Astrocyte of the cerebellum (primary cell): ENCODE data around the gene RPUSD3.

Experiments
- DNase-seq: peaks from one replicate; pipeline ENCODE4 v3.0.0-alpha.2; 2011; ENCODE audit warnings: low read depth
- H3K4me3 ChIP-seq: 2 replicates; pipeline ENCODE4 v1.5.1; 2011; ENCODE audit warnings: mild to moderate bottlenecking, low read depth, low read length, moderate library complexity
- CTCF ChIP-seq: IDR thresholded peaks from 2 replicates; pipeline ENCODE4 v1.5.1; 2012; ENCODE audit warnings: low read length, low read depth, moderate library complexity, mild to moderate bottlenecking; ENCODE audit errors: missing control alignments
- in situ Hi-C: cut with HindIII; loops from 2 replicates; pipeline ENCODE4 v1.10.0; 2017; ENCODE audit warnings: low sequenced_read_pairs

Gene RPUSD3

GRCh38 chr3:9843715-9844438, at the start of gene RPUSD3:
Gene RPUSD3, minus strand, starts transcription at chr3:9844008. Its CDS starts 18 bp downstream, at chr3:9843990.
- DNase-seq, result peak; percentile 90
- H3K4me3 ChIP-seq, result peak within 1 kb of the TSS; percentile 91
- TF ChIP-seq CTCF, result no peak
- in situ Hi-C loops, result no loop called here

GRCh38 chr3:9891072-9891622, 47.3 kb upstream of the RPUSD3 start:
- DNase-seq, result no peak
- no peak for TF ChIP-seq CTCF
- peak overlapping the region; percentile 96 for H3K4me3 ChIP-seq
- in situ Hi-C loops, result no loop called here

GRCh38 chr3:9890249-9891071, 46.7 kb upstream of the RPUSD3 start, which contains the start of gene JAGN1:
Gene JAGN1, plus strand, starts transcription at chr3:9890610. Its CDS starts 113 bp downstream, at chr3:9890723.
- no peak for TF ChIP-seq CTCF
- in situ Hi-C loops, result no loop called here
- peak within 1 kb of the TSS; percentile 96 for H3K4me3 ChIP-seq
- DNase-seq, result peak; percentile 70

GRCh38 chr3:9889405-9889804, 45.6 kb upstream of the RPUSD3 start:
- H3K4me3 ChIP-seq, result no peak overlapping the region
- TF ChIP-seq CTCF, result no peak
- in situ Hi-C loops, result no loop called here
- no peak for DNase-seq

GRCh38 chr3:9888540-9888939, 44.7 kb upstream of the RPUSD3 start:
- in situ Hi-C loops, result no loop called here
- no peak for DNase-seq
- H3K4me3 ChIP-seq, result no peak overlapping the region
- TF ChIP-seq CTCF, result no peak

- DNase-seq, result no peak
- H3K4me3 ChIP-seq, result no peak overlapping the region
- no peak for TF ChIP-seq CTCF
- in situ Hi-C loops, result no loop called here
Measured at GRCh38 chr3:9887480-9887879, 43.7 kb upstream of the RPUSD3 start.
